B cell (primary cell): ENCODE results near the gene RBBP8NL. TPM values are rescaled to one million over a fixed set of nuclear protein-coding genes. Genes with fewer than 3 reads are reported as not detected.

Source experiments
- ATAC-seq: fragments of 200-7000 bp; cut with Tn5 transposase; one replicate; pipeline ENCODE4 v1.10.0; 2021; ENCODE audit warnings: low read depth, mild to moderate bottlenecking, moderate number of reproducible peaks, moderate library complexity
- CTCF ChIA-PET: fragments of 350-600 bp; sonication (Branson Sonifier 250); formaldehyde crosslinking; loops from one replicate; lab custom pipeline; 2021; ENCODE audit warnings: antibody characterized with exemption, inconsistent platforms; lab: Charles Lee
- POLR2A ChIA-PET: fragments of 350-600 bp; sonication (Branson Sonifier 250); formaldehyde crosslinking; loops from one replicate; lab custom pipeline; 2021; ENCODE audit warnings: antibody characterized with exemption; lab: Charles Lee
- DNase-seq: peaks from one replicate; pipeline ENCODE4 v3.0.0; 2013
- H2AFZ ChIP-seq: 2 replicates; pipeline ENCODE4 v1.6.1; 2012; ENCODE audit warnings: mild to moderate bottlenecking, low read depth, low read length; ENCODE audit not compliant: insufficient read depth, poor library complexity, severe bottlenecking
- H3K27ac ChIP-seq, 2 donors: 1 replicate in 1 of 2; 2 replicates in 1 of 2; pipeline ENCODE4 v1.5.1; 2012 to 2013; ENCODE audit warnings: low read length in 2 of 2, mild to moderate bottlenecking in 2 of 2, moderate library complexity in 1 of 2
- H3K27me3 ChIP-seq, 4 experiments: fragments of 200-600 bp in 1 of 4; sonication (generic) in 1 of 4; replicated peaks in 1 of 4; 1 replicate in 2 of 4; 2 replicates in 2 of 4; pipeline versions ENCODE4 v1.6.1 to v1.7.0; 2013 to 2016; ENCODE audit warnings: low read length in 3 of 4, mild to moderate bottlenecking in 2 of 4, mixed read lengths in 1 of 4, moderate library complexity in 1 of 4; ENCODE audit not compliant: insufficient read depth in 4 of 4, control insufficient read depth in 3 of 4; ENCODE audit errors: control extremely low read depth in 1 of 4
- H3K36me3 ChIP-seq, 2 experiments: replicated peaks in 1 of 2; 1 replicate in 1 of 2; 2 replicates in 1 of 2; pipeline versions ENCODE4 v1.6.1 to v1.7.1; 2013; ENCODE audit warnings: low read length in 1 of 2; ENCODE audit not compliant: insufficient read depth in 2 of 2, control insufficient read depth in 1 of 2; ENCODE audit errors: control extremely low read depth in 1 of 2, extremely low read depth in 1 of 2
- H3K4me1 ChIP-seq, 2 donors: fragments of 200-600 bp in 1 of 2; sonication (generic) in 1 of 2; 1 replicate in 1 of 2; 2 replicates in 1 of 2; pipeline versions ENCODE4 v1.5.1 to v1.6.1; 2013 to 2017; ENCODE audit warnings: low read length in 2 of 2; ENCODE audit not compliant: control insufficient read depth in 2 of 2, insufficient read depth in 2 of 2
- H3K4me2 ChIP-seq: replicated peaks from 2 replicates; pipeline ENCODE3; 2012; ENCODE audit warnings: mild to moderate bottlenecking, low read depth, low read length; ENCODE audit not compliant: poor library complexity, severe bottlenecking
- H3K4me3 ChIP-seq, 5 experiments: fragments of 200-600 bp in 1 of 5; sonication (generic) in 1 of 5; 1 replicate in 3 of 5; 2 replicates in 2 of 5; pipeline versions ENCODE4 v1.5.1 to v1.7.0; 2011 to 2016; ENCODE audit warnings: low read length in 4 of 5, mild to moderate bottlenecking in 4 of 5, low read depth in 2 of 5, control low read depth in 1 of 5, moderate library complexity in 1 of 5; ENCODE audit not compliant: insufficient read depth in 1 of 5; ENCODE audit errors: control extremely low read depth in 1 of 5, extremely low read depth in 1 of 5
- H3K79me2 ChIP-seq: fragments of 200-600 bp; sonication (generic); one replicate; pipeline ENCODE4 v1.6.0; 2016; ENCODE audit warnings: low read length; ENCODE audit not compliant: control insufficient read depth, insufficient read depth
- H3K9ac ChIP-seq: fragments of 200-600 bp; sonication (generic); 2 replicates; pipeline ENCODE4 v1.6.1; 2017; ENCODE audit warnings: mild to moderate bottlenecking, low read length, moderate library complexity
- H3K9me3 ChIP-seq, 3 donors: one replicate each; pipeline versions ENCODE4 v1.6.1 to v1.7.1; 2013; ENCODE audit warnings: low read length in 2 of 3; ENCODE audit not compliant: control insufficient read depth in 2 of 3, insufficient read depth in 1 of 3; ENCODE audit errors: control extremely low read depth in 1 of 3
- H4K20me1 ChIP-seq: 2 replicates; pipeline ENCODE4 v1.6.0; 2012; ENCODE audit warnings: mild to moderate bottlenecking, low read length; ENCODE audit not compliant: insufficient read depth, control insufficient read depth, poor library complexity, severe bottlenecking
- H3K27ac Mint-ChIP-seq: one replicate; pipeline ENCODE4 v1.8.0; 2021; ENCODE audit warnings: mixed read lengths
- H3K27me3 Mint-ChIP-seq: one replicate; pipeline ENCODE4 v1.8.0; 2021; ENCODE audit warnings: mixed read lengths
- H3K4me1 Mint-ChIP-seq: one replicate; pipeline ENCODE4 v1.8.0; 2021; ENCODE audit warnings: mixed read lengths
- H3K4me3 Mint-ChIP-seq: one replicate; pipeline ENCODE4 v1.8.0; 2021; ENCODE audit warnings: mixed read lengths
- H3K9me3 Mint-ChIP-seq: one replicate; pipeline ENCODE4 v1.8.0; 2022; ENCODE audit warnings: mixed read lengths; ENCODE audit not compliant: insufficient read depth
- CTCF ChIP-seq: fragments of 200-600 bp; IDR thresholded peaks from one replicate; pipeline ENCODE4 v1.8.0; 2022; ENCODE audit warnings: antibody characterized with exemption, mild to moderate bottlenecking
- EZH2 ChIP-seq: IDR thresholded peaks from 2 replicates; pipeline ENCODE4 v1.6.1; 2012; ENCODE audit warnings: borderline replicate concordance, low read depth, mild to moderate bottlenecking, moderate library complexity, low read length; ENCODE audit not compliant: insufficient read depth, poor library complexity, severe bottlenecking
- WGBS: methylation state at CpG from one replicate; pipeline ENCODE4 v1.1.5; 2013; ENCODE audit warnings: missing lambda C conversion rate; ENCODE audit not compliant: insufficient coverage; 5-methylcytosine and 5-hydroxymethylcytosine counted together
- intact Hi-C: fragments of 100-400 bp; cut with micrococcal nuclease; formaldehyde crosslinking; loops from one replicate; pipeline ENCODE4 v1.10.0; 2022
- polyA plus RNA-seq: library from polyadenylated mRNA; depleted of rRNA; stranded (reverse); fragments of >200 nt; gene quantifications from 2 replicates; pipeline ENCODE4 v1.2.3, GENCODE V29; 2012
- total RNA-seq, 2 donors: library from RNA; stranded (reverse); fragments of 120-200 nt in 1 of 2; gene quantifications; 1 replicate in 1 of 2; 2 replicates in 1 of 2; pipeline versions ENCODE4 v1.2.3 to v1.2.4, GENCODE V29; 2013 to 2022

The RBBP8NL gene
- total and polyA plus RNA-seq, 2 donors (not counting 1 experiment from before 2014, with no cell fraction given) = not detected

- Mint-ChIP-seq H3K27ac (no peak overlapping the region), H3K27me3 (peaks cover 31% of the 10 kb centered on the region), H3K4me1 (peaks cover 4% of the 10 kb centered on the region), H3K4me3 (no peak overlapping the region), H3K9me3 (no peaks in the 10 kb centered on the region)
- no peaks in the 10 kb centered on the region for H4K20me1 ChIP-seq
- H2AFZ ChIP-seq = no peak overlapping the region
- H3K27me3 ChIP-seq = peaks cover 0 to 77% (median 27%) of the 10 kb centered on the region in 4 experiments
- peaks cover 0 to 3% (median 0%) of the 10 kb centered on the region in 3 donors for H3K9me3 ChIP-seq
- no peaks in the 10 kb centered on the region for H3K36me3 ChIP-seq
- POLR2A ChIA-PET = no interaction called here
- H3K4me2 ChIP-seq = peak overlapping the region; percentile 74
- peak; percentile 21 for TF ChIP-seq EZH2
- no peak for TF ChIP-seq CTCF
- no peak overlapping the region for H3K27ac ChIP-seq
- H3K79me2 ChIP-seq = no peaks in the 10 kb centered on the region
- no peak overlapping the region for H3K9ac ChIP-seq
- intact Hi-C loops = no loop called here
- CTCF ChIA-PET = no interaction called here
- WGBS = 6% methylated on average over 82 of the region's 82 CpGs
- DNase-seq (peak; percentile 40), ATAC-seq (peak; percentile 5)
- peaks cover 21 to 33% of the 10 kb centered on the region in 2 donors for H3K4me1 ChIP-seq
- H3K4me3 ChIP-seq = peak overlapping the region in 2 of 5 experiments; percentile 15 to 18
Observed at GRCh38 chr20:62476056-62476838, 48.9 kb upstream of the RBBP8NL start.

GRCh38 chr20:62475772-62476055 is 48.4 kb upstream of the RBBP8NL start, which contains the start of gene GATA5:
Gene GATA5, minus strand, starts transcription at chr20:62475995. Its CDS starts 474 bp downstream, at chr20:62475521.
- H3K27me3 Mint-ChIP-seq = peaks cover 31% of the 10 kb centered on the region
- ATAC-seq (no peak), DNase-seq (no peak)
- Histone ChIP-seq H3K79me2 (no peaks in the 10 kb centered on the region), H3K4me2 (peak within 1 kb of the TSS; percentile 74), H4K20me1 (no peaks in the 10 kb centered on the region), H3K27me3 (peaks cover 0 to 72% (median 28%) of the 10 kb centered on the region in 4 experiments), H2AFZ (no peak within 1 kb of the TSS), H3K36me3 (no peaks in the 10 kb centered on the region), H3K4me3 (peak within 1 kb of the TSS in 2 of 5 experiments; percentile 15 to 18), H3K27ac (no peak within 1 kb of the TSS), H3K9me3 (peaks cover 0 to 3% (median 0%) of the 10 kb centered on the region in 3 donors), H3K9ac (no peak within 1 kb of the TSS), H3K4me1 (peaks cover 20 to 33% of the 10 kb centered on the region in 2 donors)
- peaks cover 4% of the 10 kb centered on the region for H3K4me1 Mint-ChIP-seq
- intact Hi-C loops = no loop called here
- H3K9me3 Mint-ChIP-seq = no peaks in the 10 kb centered on the region
- no peak for TF ChIP-seq CTCF
- TF ChIP-seq EZH2 = no peak
- 6% methylated on average over 34 of the region's 37 CpGs for WGBS
- POLR2A ChIA-PET = no interaction called here
- CTCF ChIA-PET = no interaction called here
- no peak within 1 kb of the TSS for H3K27ac Mint-ChIP-seq
- no peak within 1 kb of the TSS for H3K4me3 Mint-ChIP-seq
